Loucy (cell line): ENCODE results near the gene PPP1R10.

Experiments used
- H2AFZ ChIP-seq: fragments of 200-600 bp; sonication (generic); 2 replicates; pipeline ENCODE4 v1.6.0; 2016; ENCODE audit warnings: antibody characterized with exemption, mild to moderate bottlenecking, low read length, moderate library complexity
- H3F3A ChIP-seq: fragments of 200-600 bp; 2 replicates; pipeline ENCODE4 v1.6.0; 2016; ENCODE audit warnings: antibody characterized with exemption, low read depth, mild to moderate bottlenecking
- H3K27me3 ChIP-seq: fragments of 200-600 bp; sonication (generic); 2 replicates; pipeline ENCODE4 v1.6.1; 2014; ENCODE audit warnings: low read length, mild to moderate bottlenecking; ENCODE audit not compliant: insufficient read depth, poor library complexity, severe bottlenecking
- H3K36me3 ChIP-seq: fragments of 200-600 bp; sonication (generic); 2 replicates; pipeline ENCODE4 v1.6.1; 2016; ENCODE audit warnings: low read length; ENCODE audit not compliant: insufficient read depth
- H3K4me1 ChIP-seq: fragments of 200-600 bp; sonication (generic); 2 replicates; pipeline ENCODE4 v1.5.1; 2014; ENCODE audit warnings: low read length, mild to moderate bottlenecking; ENCODE audit not compliant: insufficient read depth, poor library complexity, severe bottlenecking
- H3K4me2 ChIP-seq: fragments of 200-600 bp; sonication (generic); 2 replicates; pipeline ENCODE4 v1.6.0; 2014; ENCODE audit warnings: antibody characterized with exemption, low read length, low read depth, mild to moderate bottlenecking; ENCODE audit not compliant: poor library complexity, severe bottlenecking
- H3K4me3 ChIP-seq: fragments of 200-600 bp; sonication (generic); 2 replicates; pipeline ENCODE4 v1.5.1; 2014; ENCODE audit warnings: low read length, mild to moderate bottlenecking, mixed read lengths; ENCODE audit not compliant: poor library complexity, severe bottlenecking
- H3K79me2 ChIP-seq: fragments of 200-600 bp; sonication (generic); 2 replicates; pipeline ENCODE4 v1.6.1; 2014; ENCODE audit warnings: low read length; ENCODE audit not compliant: insufficient read depth
- H3K9ac ChIP-seq: fragments of 200-600 bp; sonication (generic); 2 replicates; pipeline ENCODE4 v1.6.0; 2014; ENCODE audit warnings: mild to moderate bottlenecking, low read depth, low read length, moderate library complexity; ENCODE audit not compliant: poor library complexity, severe bottlenecking
- H3K9me2 ChIP-seq: fragments of 200-600 bp; sonication (generic); replicated peaks from 2 replicates; pipeline ENCODE4 v1.6.1; 2016; ENCODE audit warnings: low read depth, low read length, mixed read lengths
- H3K9me3 ChIP-seq: fragments of 200-600 bp; sonication (generic); 2 replicates; pipeline ENCODE4 v1.6.1; 2014; ENCODE audit warnings: mild to moderate bottlenecking, antibody characterized with exemption, low read length, low read depth; ENCODE audit not compliant: insufficient read depth
- H4K20me1 ChIP-seq: fragments of 200-600 bp; sonication (generic); 2 replicates; pipeline ENCODE4 v1.6.0; 2014; ENCODE audit warnings: antibody characterized with exemption, low read length, mild to moderate bottlenecking; ENCODE audit not compliant: insufficient read depth, poor library complexity, severe bottlenecking
- EZH2phosphoT487 ChIP-seq: fragments of 200-600 bp; IDR thresholded peaks from 2 replicates; pipeline ENCODE4 v1.6.1; 2018; ENCODE audit warnings: antibody characterized with exemption, mild to moderate bottlenecking, moderate library complexity, borderline replicate concordance
- TF ChIP-seq, protein P1 (sequence below): fragments of 200-600 bp; sonication (generic); conservative IDR thresholded peaks from 2 replicates; pipeline ENCODE4 v1.5.1; 2014; ENCODE audit warnings: mild to moderate bottlenecking, antibody characterized with exemption, low read length

The PPP1R10 gene

DNA sequence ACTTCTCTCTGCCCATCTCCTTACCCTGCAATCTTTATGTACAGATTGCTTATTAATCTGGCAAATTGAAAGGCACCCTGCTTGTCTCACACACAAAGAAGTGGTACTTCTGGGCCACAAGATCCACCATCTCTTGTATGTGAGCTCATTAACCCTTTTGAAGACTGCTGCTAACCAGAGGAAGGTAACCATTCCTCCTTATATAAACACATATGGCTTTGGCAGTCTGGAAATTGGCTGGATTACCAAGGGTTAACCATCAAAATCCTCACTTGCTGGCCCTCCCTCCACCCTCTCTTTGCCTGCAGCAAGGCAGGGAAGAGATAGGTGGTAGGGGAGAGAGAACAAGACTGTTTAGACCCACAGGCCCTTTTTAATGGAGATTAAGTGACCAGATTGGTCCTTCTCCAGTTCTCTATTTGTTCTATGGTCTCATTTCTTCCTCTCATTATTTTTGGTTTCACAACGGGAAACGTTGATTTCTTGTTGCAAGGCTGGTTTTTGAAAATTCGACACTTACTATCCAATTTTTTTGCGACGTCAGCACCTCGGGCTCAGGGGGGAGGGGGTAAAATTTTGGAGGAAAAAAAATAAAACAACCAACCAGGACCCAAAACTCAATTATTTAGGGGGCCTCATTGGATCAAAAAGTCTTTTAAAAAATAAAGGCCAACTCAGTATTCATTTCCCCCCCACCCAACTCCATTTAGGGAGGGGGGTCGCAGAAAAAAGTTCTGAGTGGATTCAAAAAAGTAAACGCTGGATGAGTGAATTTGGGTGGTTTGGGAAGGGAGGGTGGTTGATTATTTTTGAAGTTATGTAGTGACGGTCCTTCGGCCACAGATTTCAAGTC, 859 bp downstream of the PPP1R10 start:
- Histone ChIP-seq H3K27me3 (peaks cover 19% of the 10 kb centered on the region), H2AFZ (no peak overlapping the region), H3K9me2 (no peaks in the 10 kb centered on the region), H3K79me2 (peaks cover 81% of the 10 kb centered on the region), H3K4me3 (peak overlapping the region; percentile 83), H3K4me2 (peak overlapping the region; percentile 83), H3F3A (peaks cover 12% of the 10 kb centered on the region; the same call in 1 of the 2 replicates), H3K9ac (peak overlapping the region; percentile 98), H3K9me3 (no peaks in the 10 kb centered on the region), H3K36me3 (peaks cover 15% of the 10 kb centered on the region), H3K4me1 (peaks cover 33% of the 10 kb centered on the region), H4K20me1 (peaks cover 48% of the 10 kb centered on the region)
- no peak for TF ChIP-seq EZH2phosphoT487
- TF ChIP-seq, protein P1, sequence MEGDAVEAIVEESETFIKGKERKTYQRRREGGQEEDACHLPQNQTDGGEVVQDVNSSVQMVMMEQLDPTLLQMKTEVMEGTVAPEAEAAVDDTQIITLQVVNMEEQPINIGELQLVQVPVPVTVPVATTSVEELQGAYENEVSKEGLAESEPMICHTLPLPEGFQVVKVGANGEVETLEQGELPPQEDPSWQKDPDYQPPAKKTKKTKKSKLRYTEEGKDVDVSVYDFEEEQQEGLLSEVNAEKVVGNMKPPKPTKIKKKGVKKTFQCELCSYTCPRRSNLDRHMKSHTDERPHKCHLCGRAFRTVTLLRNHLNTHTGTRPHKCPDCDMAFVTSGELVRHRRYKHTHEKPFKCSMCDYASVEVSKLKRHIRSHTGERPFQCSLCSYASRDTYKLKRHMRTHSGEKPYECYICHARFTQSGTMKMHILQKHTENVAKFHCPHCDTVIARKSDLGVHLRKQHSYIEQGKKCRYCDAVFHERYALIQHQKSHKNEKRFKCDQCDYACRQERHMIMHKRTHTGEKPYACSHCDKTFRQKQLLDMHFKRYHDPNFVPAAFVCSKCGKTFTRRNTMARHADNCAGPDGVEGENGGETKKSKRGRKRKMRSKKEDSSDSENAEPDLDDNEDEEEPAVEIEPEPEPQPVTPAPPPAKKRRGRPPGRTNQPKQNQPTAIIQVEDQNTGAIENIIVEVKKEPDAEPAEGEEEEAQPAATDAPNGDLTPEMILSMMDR = no peak

DNA sequence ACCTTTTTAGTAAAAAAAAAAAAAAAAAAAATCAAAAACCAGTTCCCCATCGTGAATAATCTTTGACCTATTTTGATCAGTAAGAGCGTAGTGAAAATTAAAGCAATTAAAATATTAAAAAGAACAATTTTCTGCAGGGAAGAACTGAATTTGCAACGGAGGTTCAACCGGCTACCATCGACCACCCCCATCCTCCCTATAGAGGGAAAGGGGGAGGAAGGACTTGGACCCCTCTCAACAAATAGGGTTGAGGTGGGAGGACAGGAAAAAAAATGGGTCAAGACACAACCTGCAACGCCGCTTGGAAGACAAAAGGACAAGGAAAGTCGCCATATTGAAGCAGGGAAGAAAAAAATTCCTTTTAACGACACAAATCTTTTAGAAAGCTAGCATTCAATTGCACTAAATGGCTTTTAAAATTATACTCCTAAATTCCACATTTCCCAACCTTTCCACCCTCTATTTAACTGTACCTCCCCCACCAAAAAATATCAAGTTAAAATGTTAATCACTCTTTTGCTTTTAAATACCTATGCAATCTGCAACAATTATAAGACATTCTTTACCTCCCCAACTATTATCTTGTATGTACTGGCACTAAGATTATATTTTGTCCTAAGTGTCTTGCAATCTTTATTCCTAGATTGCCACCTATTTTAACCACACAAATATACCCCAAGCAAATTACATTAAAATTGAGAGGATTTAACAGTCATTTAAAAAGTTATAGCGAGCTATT, 1.7 kb downstream of the PPP1R10 start:
- H3F3A ChIP-seq = peaks cover 12% of the 10 kb centered on the region; the same call in 1 of the 2 replicates
- H2AFZ ChIP-seq = no peak overlapping the region
- H3K4me1 ChIP-seq = peaks cover 33% of the 10 kb centered on the region

GRCh38 chr6:30614843-30615218, 2.2 kb downstream of the PPP1R10 start:
- H3K79me2 ChIP-seq = peaks cover 76% of the 10 kb centered on the region
- peaks cover 19% of the 10 kb centered on the region for H3K27me3 ChIP-seq
- peaks cover 12% of the 10 kb centered on the region; the same call in 1 of the 2 replicates for H3F3A ChIP-seq
- peaks cover 53% of the 10 kb centered on the region for H4K20me1 ChIP-seq
- H3K36me3 ChIP-seq = peaks cover 15% of the 10 kb centered on the region
- no peak overlapping the region for H2AFZ ChIP-seq
- H3K4me3 ChIP-seq = peak overlapping the region; percentile 83
- H3K4me2 ChIP-seq = peak overlapping the region; percentile 83
- H3K9me2 ChIP-seq = no peaks in the 10 kb centered on the region
- peaks cover 33% of the 10 kb centered on the region for H3K4me1 ChIP-seq
- no peak for TF ChIP-seq EZH2phosphoT487
- TF ChIP-seq, protein P1 = no peak
- H3K9ac ChIP-seq = peak overlapping the region; percentile 98
- no peaks in the 10 kb centered on the region for H3K9me3 ChIP-seq

More for the DNA sequence above, 1.7 kb downstream of the PPP1R10 start:
- Histone ChIP-seq H3K9ac (peak overlapping the region; percentile 98), H3K36me3 (peaks cover 15% of the 10 kb centered on the region), H3K4me3 (peak overlapping the region; percentile 83), H3K27me3 (peaks cover 19% of the 10 kb centered on the region), H3K4me2 (peak overlapping the region; percentile 83), H3K9me2 (no peaks in the 10 kb centered on the region), H3K79me2 (peaks cover 76% of the 10 kb centered on the region), H4K20me1 (peaks cover 49% of the 10 kb centered on the region), H3K9me3 (no peaks in the 10 kb centered on the region)
- no peak for TF ChIP-seq EZH2phosphoT487
- TF ChIP-seq, protein P1 = no peak
